Testis (tissue), 2 donors: ENCODE measurements around the gene BSDC1.

ENCODE experiments used
- POLR2A ChIP-seq: fragments of 450-650 bp; IDR thresholded peaks from one replicate; pipeline ENCODE4 v1.6.1; 2017; ENCODE audit warnings: antibody characterized with exemption, mild to moderate bottlenecking, moderate library complexity
- TF ChIP-seq, protein P1 (sequence below), 3 experiments: fragments of 450-650 bp in 2 of 3; fragments of 200-600 bp in 1 of 3; sonication (generic) in 1 of 3; IDR thresholded peaks; one replicate each; pipeline ENCODE4 v1.5.1; 2016 to 2019; ENCODE audit warnings: antibody characterized with exemption in 3 of 3, mild to moderate bottlenecking in 2 of 3, moderate library complexity in 1 of 3

DNA sequence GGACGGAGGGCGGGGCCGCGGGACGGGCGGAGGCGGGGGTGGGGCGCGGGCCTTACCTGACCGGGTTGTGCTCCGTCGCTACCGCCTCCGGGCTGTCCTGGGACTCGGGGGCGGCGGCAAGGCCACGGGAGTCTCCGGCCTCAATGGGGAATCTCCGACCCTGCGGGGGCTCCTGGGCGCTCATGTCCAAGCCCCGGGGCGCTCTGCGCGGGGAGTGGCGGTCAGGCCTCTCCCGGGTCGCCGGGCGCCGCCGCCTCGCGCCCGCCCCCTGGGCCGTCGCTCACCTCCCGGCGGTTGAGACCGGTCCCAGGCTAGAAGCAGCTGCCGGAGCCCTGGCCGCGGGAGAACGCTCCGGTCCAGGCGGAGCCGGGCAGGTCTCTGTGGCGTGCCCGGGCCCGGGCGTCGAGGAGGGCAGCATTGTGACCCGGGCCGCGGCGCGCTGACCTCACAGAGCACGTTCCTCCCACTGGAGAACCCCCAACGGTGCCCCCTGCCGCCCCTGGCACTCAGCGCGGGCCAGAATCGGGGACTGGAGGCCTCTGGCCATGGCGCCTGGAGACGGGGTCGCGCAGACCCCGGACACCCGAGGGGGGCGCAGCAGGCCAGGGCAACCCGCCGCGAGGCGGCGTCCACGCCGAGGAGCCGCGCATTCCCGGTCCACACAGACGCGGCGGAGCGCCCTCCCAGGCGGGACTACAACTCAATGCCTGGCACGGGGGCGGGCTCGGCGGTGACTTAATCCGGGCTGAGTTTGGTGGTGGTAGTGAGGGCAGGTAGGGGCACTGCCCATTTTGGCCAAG lies 32.4 kb downstream of the BSDC1 start:
- TF ChIP-seq, protein P1, sequence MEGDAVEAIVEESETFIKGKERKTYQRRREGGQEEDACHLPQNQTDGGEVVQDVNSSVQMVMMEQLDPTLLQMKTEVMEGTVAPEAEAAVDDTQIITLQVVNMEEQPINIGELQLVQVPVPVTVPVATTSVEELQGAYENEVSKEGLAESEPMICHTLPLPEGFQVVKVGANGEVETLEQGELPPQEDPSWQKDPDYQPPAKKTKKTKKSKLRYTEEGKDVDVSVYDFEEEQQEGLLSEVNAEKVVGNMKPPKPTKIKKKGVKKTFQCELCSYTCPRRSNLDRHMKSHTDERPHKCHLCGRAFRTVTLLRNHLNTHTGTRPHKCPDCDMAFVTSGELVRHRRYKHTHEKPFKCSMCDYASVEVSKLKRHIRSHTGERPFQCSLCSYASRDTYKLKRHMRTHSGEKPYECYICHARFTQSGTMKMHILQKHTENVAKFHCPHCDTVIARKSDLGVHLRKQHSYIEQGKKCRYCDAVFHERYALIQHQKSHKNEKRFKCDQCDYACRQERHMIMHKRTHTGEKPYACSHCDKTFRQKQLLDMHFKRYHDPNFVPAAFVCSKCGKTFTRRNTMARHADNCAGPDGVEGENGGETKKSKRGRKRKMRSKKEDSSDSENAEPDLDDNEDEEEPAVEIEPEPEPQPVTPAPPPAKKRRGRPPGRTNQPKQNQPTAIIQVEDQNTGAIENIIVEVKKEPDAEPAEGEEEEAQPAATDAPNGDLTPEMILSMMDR (IDR thresholded peaks at IDR 0.05): peak; percentile 33 to 51 (median 37)
- no peak for TF ChIP-seq POLR2A
